IMR-90 (cell line): Measurements from ENCODE around the gene USP5. TPM values are rescaled to one million over a fixed set of nuclear protein-coding genes. Genes with fewer than 3 reads are reported as not detected.

Experiments used
- ATAC-seq: fragments of 200-7000 bp; cut with Tn5 transposase; 2 replicates; pipeline ENCODE4 v1.9.1; 2020; ENCODE audit warnings: low read depth, mild to moderate bottlenecking, moderate library complexity
- BruUV-seq: library from RNA; stranded (reverse); fragments of 400-500 nt; replicated peaks from 2 replicates; lab custom pipeline; 2021; lab: Mats Ljungman, UMichigan
- CTCF ChIA-PET: fragments of 300-600 bp; formaldehyde crosslinking; extraction: SDS; loops from one replicate; lab custom pipeline; 2021; ENCODE audit warnings: antibody characterized with exemption; lab: Yijun Ruan, JAX
- POLR2A ChIA-PET: fragments of 300-600 bp; sonication (Branson Sonifier 250); formaldehyde crosslinking; loops from one replicate; lab custom pipeline; 2022; ENCODE audit warnings: antibody characterized with exemption; ENCODE audit not compliant: unreplicated experiment; lab: Charles Lee
- DNase-seq: peaks from one replicate; pipeline ENCODE4 v3.0.0; 2013
- H2AFZ ChIP-seq: replicated peaks from 2 replicates; pipeline ENCODE3; 2013; ENCODE audit warnings: low read length, mild to moderate bottlenecking; ENCODE audit not compliant: poor library complexity
- H2AK5ac ChIP-seq: 2 replicates; pipeline ENCODE4 v1.6.1; 2013; ENCODE audit warnings: low read depth, low read length, inconsistent platforms
- H2AK9ac ChIP-seq: replicated peaks from 2 replicates; pipeline ENCODE3; 2013; ENCODE audit warnings: mild to moderate bottlenecking, low read depth, low read length, moderate library complexity; ENCODE audit not compliant: poor library complexity
- H2BK120ac ChIP-seq: 2 replicates; pipeline ENCODE4 v1.6.1; 2013; ENCODE audit warnings: low read depth, low read length, inconsistent platforms
- H2BK15ac ChIP-seq: 3 replicates; pipeline ENCODE4 v1.6.1; 2013; ENCODE audit warnings: low read depth, low read length, inconsistent platforms
- H2BK20ac ChIP-seq: 2 replicates; pipeline ENCODE4 v1.6.1; 2013; ENCODE audit warnings: low read depth, mild to moderate bottlenecking, inconsistent platforms, low read length, moderate library complexity
- H2BK5ac ChIP-seq: 2 replicates; pipeline ENCODE4 v1.6.1; 2013; ENCODE audit warnings: mild to moderate bottlenecking, low read depth, low read length, inconsistent platforms; ENCODE audit not compliant: poor library complexity, severe bottlenecking
- H3K14ac ChIP-seq: replicated peaks from 2 replicates; pipeline ENCODE4 v1.6.1; 2013; ENCODE audit warnings: low read depth, low read length, inconsistent platforms
- H3K18ac ChIP-seq: 2 replicates; pipeline ENCODE4 v1.6.1; 2013; ENCODE audit warnings: low read depth, low read length, control low read depth
- H3K23ac ChIP-seq: 2 replicates; pipeline ENCODE4 v1.6.1; 2013; ENCODE audit warnings: low read depth, low read length, inconsistent platforms
- H3K27ac ChIP-seq: 2 replicates; pipeline ENCODE4 v1.5.1; 2013; ENCODE audit warnings: mild to moderate bottlenecking, control low read depth, low read length; ENCODE audit not compliant: insufficient read depth
- H3K27me3 ChIP-seq: 2 replicates; pipeline ENCODE4 v1.6.1; 2013; ENCODE audit warnings: low read length; ENCODE audit not compliant: control insufficient read depth, insufficient read depth
- H3K36me3 ChIP-seq: 2 replicates; pipeline ENCODE4 v1.6.1; 2013; ENCODE audit warnings: low read length, mixed read lengths; ENCODE audit not compliant: control insufficient read depth, insufficient read depth
- H3K4ac ChIP-seq: 2 replicates; pipeline ENCODE4 v1.6.1; 2013; ENCODE audit warnings: low read depth, low read length, inconsistent platforms
- H3K4me1 ChIP-seq: 2 replicates; pipeline ENCODE4 v1.6.1; 2013; ENCODE audit warnings: low read length, mixed read lengths; ENCODE audit not compliant: control insufficient read depth, insufficient read depth
- H3K4me2 ChIP-seq: 2 replicates; pipeline ENCODE4 v1.6.1; 2013; ENCODE audit warnings: low read depth, mild to moderate bottlenecking, control low read depth, low read length, moderate library complexity
- H3K4me3 ChIP-seq: 2 replicates; pipeline ENCODE4 v1.5.1; 2013; ENCODE audit warnings: low read depth, mild to moderate bottlenecking, control low read depth, low read length, moderate library complexity; ENCODE audit not compliant: insufficient read depth
- H3K56ac ChIP-seq: 2 replicates; pipeline ENCODE4 v1.6.1; 2013; ENCODE audit warnings: low read length, inconsistent platforms; ENCODE audit not compliant: insufficient read depth; ENCODE audit errors: extremely low read depth
- H3K79me1 ChIP-seq, 2 experiments: 2 replicates each; pipeline ENCODE4 v1.6.1; 2013; ENCODE audit warnings: low read length in 2 of 2, inconsistent platforms in 1 of 2, low read depth in 1 of 2
- H3K9ac ChIP-seq: 2 replicates; pipeline ENCODE4 v1.6.1; 2013; ENCODE audit warnings: low read depth, low read length, control low read depth
- H3K9me1 ChIP-seq: 2 replicates; pipeline ENCODE4 v1.6.1; 2013; ENCODE audit warnings: low read length, inconsistent platforms; ENCODE audit not compliant: insufficient read depth
- H3K9me3 ChIP-seq: 2 replicates; pipeline ENCODE4 v1.6.1; 2013; ENCODE audit warnings: low read length; ENCODE audit not compliant: control insufficient read depth, insufficient read depth
- H4K20me1 ChIP-seq: 2 replicates; pipeline ENCODE4 v1.6.1; 2013; ENCODE audit warnings: low read length, inconsistent platforms; ENCODE audit not compliant: insufficient read depth
- H4K5ac ChIP-seq: 2 replicates; pipeline ENCODE4 v1.6.1; 2013; ENCODE audit warnings: mild to moderate bottlenecking, low read depth, low read length, control low read depth
- H4K8ac ChIP-seq, 2 experiments: 2 replicates each; pipeline ENCODE4 v1.6.1; 2013; ENCODE audit warnings: low read depth in 2 of 2, low read length in 2 of 2, control low read depth in 1 of 2, inconsistent platforms in 1 of 2
- H4K91ac ChIP-seq: 2 replicates; pipeline ENCODE4 v1.6.1; 2013; ENCODE audit warnings: low read depth, low read length, inconsistent platforms; ENCODE audit not compliant: insufficient read depth
- BHLHE40 ChIP-seq: fragments of 150-350 bp; IDR thresholded peaks from 2 replicates; pipeline ENCODE4 v1.6.1; 2016; ENCODE audit warnings: mild to moderate bottlenecking, low read depth, low read length
- CEBPB ChIP-seq: IDR thresholded peaks from 2 replicates; pipeline ENCODE4 v1.6.1; 2012; ENCODE audit warnings: low read depth, low read length, improper control_type of control experiment
- NFE2L2 ChIP-seq: fragments of 150-350 bp; IDR thresholded peaks from 2 replicates; pipeline ENCODE4 v1.6.1; 2016; ENCODE audit warnings: low read depth, mild to moderate bottlenecking, low read length
- RAD21 ChIP-seq: IDR thresholded peaks from 2 replicates; pipeline ENCODE4 v1.6.1; 2012; ENCODE audit warnings: low read length, improper control_type of control experiment
- WGBS, 2 experiments: methylation state at CpG; one replicate each; pipeline versions ENCODE4 v1.1.5 to v1.1.7; 2013; ENCODE audit warnings: missing lambda C conversion rate in 2 of 2; ENCODE audit not compliant: insufficient read length in 1 of 2; ENCODE audit errors: extremely low coverage in 2 of 2; 5-methylcytosine and 5-hydroxymethylcytosine counted together
- dilution Hi-C: fragments of 300-500 bp; cut with HindIII; formaldehyde crosslinking; loops from one replicate; pipeline ENCODE4 v1.14.3; 2018; ENCODE audit warnings: low sequenced_read_pairs; ENCODE audit not compliant: unreplicated experiment
- in situ Hi-C: fragments of 300-500 bp; cut with MboI; formaldehyde crosslinking; loops from 3 replicates; pipeline ENCODE4 v1.14.3; 2019; ENCODE audit warnings: low sequenced_read_pairs, inconsistent platforms, mixed read lengths
- intact Hi-C: fragments of 100-400 bp; cut with micrococcal nuclease; formaldehyde crosslinking; loops from 2 replicates; pipeline ENCODE4 v1.10.0; 2022
- polyA plus RNA-seq, 3 experiments: library from polyadenylated mRNA; depleted of rRNA; stranded (reverse); fragments of >200 nt; gene quantifications; 2 replicates each; pipeline ENCODE4 v1.2.3, GENCODE V29; 2012; ENCODE audit warnings: low replicate concordance in 1 of 3
- total RNA-seq: library from RNA; depleted of rRNA; stranded (reverse); fragments of >200 nt; gene quantifications from 2 replicates; pipeline ENCODE4 v1.2.3, GENCODE V29; 2012

Gene USP5
- total and polyA plus RNA-seq, 2 of the 4 experiments (the other 2 are of a cell fraction), result 69.7 to 125 TPM

DNA sequence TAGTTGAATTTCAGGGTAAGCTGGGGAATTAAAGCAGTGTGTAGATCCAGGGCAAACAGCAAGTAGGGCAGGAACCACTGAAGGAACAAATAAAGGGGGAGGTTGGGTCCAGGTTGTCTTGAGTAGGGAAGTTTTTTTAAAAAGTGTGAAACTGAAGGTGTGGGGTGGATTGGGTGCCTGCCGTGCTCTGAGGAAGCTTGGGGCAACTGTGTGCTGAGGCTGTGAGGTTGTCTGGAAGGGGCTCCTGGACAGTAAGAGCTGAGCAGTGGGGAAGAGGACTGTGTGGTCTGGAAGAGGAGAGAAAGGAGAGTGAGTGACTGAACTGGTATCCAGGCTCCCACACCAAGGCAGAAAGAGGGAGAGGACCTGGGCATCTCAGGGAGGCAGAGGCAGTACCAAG, 41.2 kb upstream of the USP5 start:
- no peak overlapping the region for H2AFZ ChIP-seq
- in situ Hi-C loops, result no loop called here
- no peak for TF ChIP-seq BHLHE40
- TF ChIP-seq CEBPB, result no peak
- no peak for TF ChIP-seq RAD21
- no peak for TF ChIP-seq NFE2L2

More for the DNA sequence above, 41.2 kb upstream of the USP5 start:
- no peak overlapping the region for H3K23ac ChIP-seq
- no peak overlapping the region for H3K4me3 ChIP-seq
- H3K9me1 ChIP-seq, result no peaks in the 10 kb centered on the region
- dilution Hi-C loops (no loop called here), intact Hi-C loops (no loop called here)
- no peak overlapping the region for H4K5ac ChIP-seq
- ChIA-PET POLR2A (no interaction called here), CTCF (interaction anchor here (0.6 kb wide), 2 partner anchors 64 to 183 kb away, joined by 3 read pairs; no protein-coding TSS in a partner anchor)
- no peak overlapping the region for H3K18ac ChIP-seq
- no peak overlapping the region for H3K14ac ChIP-seq
- no peak overlapping the region for H3K56ac ChIP-seq
- H2BK20ac ChIP-seq, result no peak overlapping the region
- H3K9ac ChIP-seq, result no peak overlapping the region
- H3K4ac ChIP-seq, result no peak overlapping the region
- no peaks in the 10 kb centered on the region for H3K4me1 ChIP-seq
- no peak overlapping the region for H2BK15ac ChIP-seq
- H3K36me3 ChIP-seq, result no peaks in the 10 kb centered on the region
- no peak overlapping the region for H2AK5ac ChIP-seq
- no peak overlapping the region for H3K4me2 ChIP-seq
- no peaks in the 10 kb centered on the region for H4K20me1 ChIP-seq
- BruUV-seq, result no TSS peak
- peak; percentile 35; the same call in 1 of the 2 replicates for ATAC-seq
- H4K91ac ChIP-seq, result no peak overlapping the region
- no peaks in the 10 kb centered on the region for H3K9me3 ChIP-seq
- H2AK9ac ChIP-seq, result no peak overlapping the region
- H3K27me3 ChIP-seq, result 0 out of 2 replicates have a peak, but pooled peaks cover 2% of the 10 kb centered on the region
- whole genome bisulfite sequencing, 2 experiments, result 57% methylated on average over 1 of the region's 1 CpG; no CpG with 5 or more reads in 1 of the 2 experiments
- no peak overlapping the region for H3K27ac ChIP-seq
- H4K8ac ChIP-seq, result no peak overlapping the region
- no peaks in the 10 kb centered on the region for H3K79me1 ChIP-seq
- no peak overlapping the region for H2BK5ac ChIP-seq
- H2BK120ac ChIP-seq, result no peak overlapping the region
- DNase-seq, result no peak
